OCI-LY3 (cell line): ENCODE measurements around the gene BRI3.

Source experiments
- CTCF ChIP-seq: fragments of 200-600, 300-600 bp; sonication (generic); IDR thresholded peaks from 2 replicates; pipeline ENCODE4 v1.5.1; 2014; ENCODE audit warnings: antibody characterized with exemption, low read length, low read depth
- EZH2phosphoT487 ChIP-seq: fragments of 200-600 bp; shearing (Covaris generic); IDR thresholded peaks from 2 replicates; pipeline ENCODE4 v1.6.1; 2018; ENCODE audit warnings: antibody characterized with exemption, mixed run types, low read depth

- TF ChIP-seq CTCF = no peak
- TF ChIP-seq EZH2phosphoT487 = no peak
Measured at GRCh38 chr7:98249106-98249505, 32.4 kb upstream of the BRI3 start.
